Measurements from ENCODE around the gene SMIM44.
"Not testable (repeated sequence)": the region's sequence is repeated elsewhere in the genome, so short reads cannot be mapped to it uniquely, and the experiment has no call there.

The SMIM44 gene

DNA sequence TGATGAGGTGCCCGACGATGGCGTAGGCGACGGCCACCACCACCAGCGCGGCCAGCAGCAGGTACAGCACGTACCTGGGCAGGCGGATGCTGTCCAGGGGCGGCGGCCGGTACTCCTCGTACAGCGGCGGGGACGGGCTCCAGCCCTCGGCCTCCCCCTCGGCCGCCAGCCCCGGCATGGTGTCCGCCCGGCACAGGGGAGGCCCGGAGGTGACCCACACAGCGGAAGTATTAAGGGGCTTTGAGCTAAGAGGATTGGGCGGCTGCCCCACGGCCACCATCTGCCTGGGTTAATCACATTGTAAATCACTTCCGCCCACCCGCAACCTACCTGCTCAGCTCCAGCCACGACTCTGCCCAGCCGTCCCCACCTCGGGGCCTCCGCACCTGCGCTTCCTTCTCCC is at the start of gene SMIM44:
TSS of gene SMIM44 (minus strand) at position 216 of the 403 bp plus-strand sequence. CDS start at position 178, 38 bp downstream.
- no peak within 1 kb of the TSS for H3K4me3 ChIP-seq (ENCODE audit: low read length)

DNA sequence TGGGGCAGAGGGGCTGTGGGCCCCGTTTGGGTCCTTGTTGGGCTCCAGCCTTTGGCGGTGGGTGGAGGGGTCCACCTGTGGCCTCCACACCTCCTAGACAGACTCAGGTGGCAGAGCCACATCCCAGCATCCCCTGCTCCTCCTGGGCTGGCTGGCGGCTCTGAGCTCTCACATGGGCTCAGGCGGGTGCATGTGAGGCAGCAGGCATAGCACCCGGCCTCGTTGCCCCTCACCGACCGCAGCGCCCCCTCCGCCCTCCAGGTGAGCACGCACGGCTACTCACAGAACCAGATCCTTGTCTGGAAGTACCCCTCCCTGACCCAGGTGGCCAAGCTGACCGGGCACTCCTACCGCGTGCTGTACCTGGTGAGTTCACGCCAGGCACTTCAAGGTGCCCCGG is 49.8 kb upstream of the SMIM44 start:
- no peaks in the 10 kb centered on the region for H3K9me3 ChIP-seq (ENCODE audit: control insufficient read depth, low read depth, low read length)
- no peak overlapping the region for H3K4me3 ChIP-seq (ENCODE audit: low read length)
- H3K27me3 ChIP-seq (ENCODE audit: control insufficient read depth, insufficient read depth, low read length): no peaks in the 10 kb centered on the region
- no peak overlapping the region for H3K27ac ChIP-seq (ENCODE audit: low read length)
- no peak overlapping the region for H3K9ac ChIP-seq (ENCODE audit: low read length)
- H3K4me1 ChIP-seq (ENCODE audit: control insufficient read depth, low read depth, low read length): no peaks in the 10 kb centered on the region
- H3K36me3 ChIP-seq (ENCODE audit: control insufficient read depth, low read depth, low read length): peaks cover 38% of the 10 kb centered on the region

More for the DNA sequence above, at the start of gene SMIM44:
- Histone ChIP-seq H3K4me1 (ENCODE audit: control insufficient read depth, low read depth, low read length) (no peaks in the 10 kb centered on the region), H3K27me3 (ENCODE audit: control insufficient read depth, insufficient read depth, low read length) (no peaks in the 10 kb centered on the region), H3K27ac (ENCODE audit: low read length) (no peak within 1 kb of the TSS), H3K36me3 (ENCODE audit: control insufficient read depth, low read depth, low read length) (no peaks in the 10 kb centered on the region), H3K9ac (ENCODE audit: low read length) (no peak within 1 kb of the TSS), H3K9me3 (ENCODE audit: control insufficient read depth, low read depth, low read length) (no peaks in the 10 kb centered on the region)

DNA sequence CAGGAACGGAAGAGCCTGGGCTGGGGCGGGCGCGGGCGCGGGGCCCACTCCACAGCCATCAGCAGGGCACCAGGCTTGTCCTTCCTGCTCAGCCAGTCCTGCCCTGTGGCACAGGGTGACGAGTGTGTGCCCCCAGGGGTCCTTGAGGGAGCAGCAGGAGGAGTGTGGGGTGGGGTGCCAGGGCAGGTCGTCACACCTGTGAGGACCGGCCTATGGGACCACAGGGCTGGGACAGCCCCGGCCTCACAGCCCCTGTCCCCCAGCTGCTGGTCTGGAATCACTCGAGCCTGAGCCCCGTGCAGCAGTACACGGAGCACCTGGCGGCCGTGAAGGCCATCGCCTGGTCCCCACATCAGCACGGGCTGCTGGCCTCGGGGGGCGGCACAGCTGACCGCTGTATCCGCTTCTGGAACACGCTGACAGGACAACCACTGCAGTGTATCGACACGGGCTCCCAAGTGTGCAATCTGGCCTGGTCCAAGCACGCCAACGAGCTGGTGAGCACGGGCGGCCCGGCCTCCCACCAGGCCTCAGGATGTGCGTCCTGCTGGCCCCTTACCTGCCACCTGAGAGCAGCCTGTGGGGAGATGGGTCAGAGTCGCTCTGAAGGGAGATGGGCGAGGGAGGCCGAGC is 49.0 kb upstream of the SMIM44 start:
- no peak overlapping the region for H3K4me3 ChIP-seq (ENCODE audit: low read length)
- no peaks in the 10 kb centered on the region for H3K9me3 ChIP-seq (ENCODE audit: control insufficient read depth, low read depth, low read length)
- no peaks in the 10 kb centered on the region for H3K27me3 ChIP-seq (ENCODE audit: control insufficient read depth, insufficient read depth, low read length)
- peaks cover 41% of the 10 kb centered on the region for H3K36me3 ChIP-seq (ENCODE audit: control insufficient read depth, low read depth, low read length)
- H3K27ac ChIP-seq (ENCODE audit: low read length): no peak overlapping the region
- H3K9ac ChIP-seq (ENCODE audit: low read length): no peak overlapping the region
- H3K4me1 ChIP-seq (ENCODE audit: control insufficient read depth, low read depth, low read length): no peaks in the 10 kb centered on the region

DNA sequence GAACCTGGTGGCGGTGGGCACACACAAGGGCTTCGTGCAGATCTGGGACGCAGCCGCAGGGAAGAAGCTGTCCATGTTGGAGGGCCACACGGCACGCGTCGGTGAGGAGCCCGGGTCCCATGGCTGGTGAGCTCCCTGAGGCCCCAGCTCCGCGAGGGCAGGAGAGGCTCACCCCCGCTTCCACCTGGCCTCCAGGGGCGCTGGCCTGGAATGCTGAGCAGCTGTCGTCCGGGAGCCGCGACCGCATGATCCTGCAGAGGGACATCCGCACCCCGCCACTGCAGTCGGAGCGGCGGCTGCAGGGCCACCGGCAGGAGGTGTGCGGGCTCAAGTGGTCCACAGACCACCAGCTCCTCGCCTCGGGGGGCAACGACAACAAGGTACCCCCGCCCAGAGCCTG is 48.5 kb upstream of the SMIM44 start:
- Histone ChIP-seq H3K27ac (ENCODE audit: low read length) (no peak overlapping the region), H3K9me3 (ENCODE audit: control insufficient read depth, low read depth, low read length) (no peaks in the 10 kb centered on the region), H3K4me1 (ENCODE audit: control insufficient read depth, low read depth, low read length) (no peaks in the 10 kb centered on the region), H3K4me3 (ENCODE audit: low read length) (no peak overlapping the region), H3K27me3 (ENCODE audit: control insufficient read depth, insufficient read depth, low read length) (no peaks in the 10 kb centered on the region), H3K9ac (ENCODE audit: low read length) (no peak overlapping the region), H3K36me3 (ENCODE audit: control insufficient read depth, low read depth, low read length) (peaks cover 46% of the 10 kb centered on the region)

DNA sequence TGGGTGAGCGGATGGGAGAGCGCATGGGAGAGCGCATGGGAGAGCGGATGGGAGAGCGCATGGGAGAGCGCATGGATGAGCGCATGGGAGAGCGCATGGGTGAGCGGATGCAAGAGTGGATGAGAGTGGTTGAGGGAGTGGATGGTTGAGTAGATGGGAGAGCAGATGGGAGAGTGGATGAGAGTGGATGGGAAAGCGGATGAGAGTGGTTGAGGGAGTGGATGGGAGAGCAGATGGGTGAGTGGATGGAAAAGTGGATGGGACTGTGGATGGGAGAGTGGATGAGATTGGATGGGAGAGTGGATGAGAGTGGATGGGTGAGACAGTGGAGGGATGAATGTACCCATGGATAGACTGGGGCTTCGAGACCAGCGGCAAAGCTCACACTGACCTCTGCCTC is 47.1 kb upstream of the SMIM44 start:
- Histone ChIP-seq H3K27ac (ENCODE audit: low read length) (no peak overlapping the region), H3K27me3 (ENCODE audit: control insufficient read depth, insufficient read depth, low read length) (no peaks in the 10 kb centered on the region), H3K36me3 (ENCODE audit: control insufficient read depth, low read depth, low read length) (peaks cover 46% of the 10 kb centered on the region), H3K9ac (ENCODE audit: low read length) (no peak overlapping the region), H3K4me3 (ENCODE audit: low read length) (no peak overlapping the region), H3K9me3 (ENCODE audit: control insufficient read depth, low read depth, low read length) (no peaks in the 10 kb centered on the region), H3K4me1 (ENCODE audit: control insufficient read depth, low read depth, low read length) (no peaks in the 10 kb centered on the region)

DNA sequence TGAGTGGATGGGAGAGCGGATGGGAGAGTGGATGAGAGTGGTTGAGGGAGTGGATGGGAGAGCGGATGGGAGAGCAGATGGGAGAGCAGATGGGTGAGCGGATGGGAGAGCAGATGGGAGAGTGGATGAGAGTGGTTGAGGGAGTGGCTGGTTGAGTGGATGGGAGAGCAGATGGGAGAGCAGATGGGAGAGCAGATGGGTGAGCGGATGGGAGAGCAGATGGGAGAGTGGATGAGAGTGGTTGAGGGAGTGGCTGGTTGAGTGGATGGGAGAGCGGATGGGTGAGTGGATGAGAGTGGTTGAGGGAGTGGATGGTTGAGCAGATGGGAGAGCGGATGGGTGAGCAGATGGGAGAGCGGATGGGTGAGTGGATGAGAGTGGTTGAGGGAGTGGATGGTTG is 46.1 kb upstream of the SMIM44 start:
- not testable (repeated sequence) for H3K27me3 ChIP-seq (ENCODE audit: control insufficient read depth, insufficient read depth, low read length); H3K9ac ChIP-seq (ENCODE audit: low read length); H3K9me3 ChIP-seq (ENCODE audit: control insufficient read depth, low read depth, low read length); H3K4me1 ChIP-seq (ENCODE audit: control insufficient read depth, low read depth, low read length); H3K27ac ChIP-seq (ENCODE audit: low read length); H3K4me3 ChIP-seq (ENCODE audit: low read length)
- peaks cover 40% of the 10 kb centered on the region for H3K36me3 ChIP-seq (ENCODE audit: control insufficient read depth, low read depth, low read length)

DNA sequence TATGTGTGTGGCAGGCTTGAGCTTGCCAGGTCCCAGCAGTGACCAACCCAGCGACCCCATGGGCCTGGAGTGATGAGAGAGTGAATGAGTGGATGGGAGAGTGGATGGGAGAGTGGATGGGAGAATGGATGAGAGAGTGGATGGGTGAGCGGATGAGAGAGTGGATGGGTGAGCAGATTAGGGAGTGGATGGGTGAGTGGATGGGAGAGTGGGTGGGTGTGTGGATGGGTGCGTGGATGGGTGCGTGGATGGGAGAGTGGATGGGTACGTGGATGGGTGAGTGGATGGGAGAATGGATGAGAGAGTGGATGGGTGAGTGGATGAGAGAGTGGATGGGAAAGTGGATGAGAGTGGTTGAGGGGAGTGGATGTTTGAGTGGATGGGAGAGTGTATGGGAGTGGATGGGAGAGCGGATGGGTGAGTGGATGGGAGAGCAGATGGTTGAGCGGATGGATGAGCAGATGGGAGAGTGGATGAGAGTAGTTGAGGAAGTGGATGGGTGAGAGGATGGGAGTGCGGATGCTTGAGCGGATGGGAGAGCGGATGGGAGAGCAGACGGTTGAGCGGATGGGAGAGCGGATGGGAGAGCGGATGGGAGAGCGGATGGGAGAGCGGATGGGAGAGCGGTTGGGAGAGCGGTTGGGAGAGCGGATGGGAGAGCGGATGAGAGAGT is 45.4 kb upstream of the SMIM44 start:
- H3K4me1 ChIP-seq (ENCODE audit: control insufficient read depth, low read depth, low read length): no peaks in the 10 kb centered on the region
- no peak overlapping the region for H3K27ac ChIP-seq (ENCODE audit: low read length)
- H3K9ac ChIP-seq (ENCODE audit: low read length): no peak overlapping the region
- H3K27me3 ChIP-seq (ENCODE audit: control insufficient read depth, insufficient read depth, low read length): no peaks in the 10 kb centered on the region
- H3K9me3 ChIP-seq (ENCODE audit: control insufficient read depth, low read depth, low read length): no peaks in the 10 kb centered on the region
- no peak overlapping the region for H3K4me3 ChIP-seq (ENCODE audit: low read length)
- H3K36me3 ChIP-seq (ENCODE audit: control insufficient read depth, low read depth, low read length): peaks cover 37% of the 10 kb centered on the region

DNA sequence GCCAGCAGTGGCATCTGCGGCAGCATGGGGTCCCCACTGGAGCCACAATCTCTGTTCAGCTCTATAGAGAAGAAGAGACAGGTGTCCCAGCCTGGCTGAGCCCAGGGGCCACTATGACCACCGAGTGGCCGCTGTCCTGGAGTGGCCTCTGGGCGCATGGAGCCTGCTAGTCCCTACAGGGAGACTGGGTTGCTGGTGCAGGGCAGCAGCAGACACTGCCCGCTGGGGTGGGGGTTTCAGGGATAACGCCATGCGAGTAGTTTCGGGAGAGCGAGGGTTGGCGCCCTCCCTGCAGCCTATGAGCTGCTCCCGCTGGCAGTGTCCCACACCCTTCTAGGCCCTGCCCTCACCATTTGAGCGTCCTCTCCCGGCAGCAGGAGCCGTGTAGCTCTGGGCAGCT is 44.8 kb upstream of the SMIM44 start:
- Histone ChIP-seq H3K9me3 (ENCODE audit: control insufficient read depth, low read depth, low read length) (no peaks in the 10 kb centered on the region), H3K4me3 (ENCODE audit: low read length) (no peak overlapping the region), H3K4me1 (ENCODE audit: control insufficient read depth, low read depth, low read length) (no peaks in the 10 kb centered on the region), H3K27ac (ENCODE audit: low read length) (no peak overlapping the region), H3K27me3 (ENCODE audit: control insufficient read depth, insufficient read depth, low read length) (no peaks in the 10 kb centered on the region), H3K9ac (ENCODE audit: low read length) (no peak overlapping the region), H3K36me3 (ENCODE audit: control insufficient read depth, low read depth, low read length) (peaks cover 33% of the 10 kb centered on the region)

DNA sequence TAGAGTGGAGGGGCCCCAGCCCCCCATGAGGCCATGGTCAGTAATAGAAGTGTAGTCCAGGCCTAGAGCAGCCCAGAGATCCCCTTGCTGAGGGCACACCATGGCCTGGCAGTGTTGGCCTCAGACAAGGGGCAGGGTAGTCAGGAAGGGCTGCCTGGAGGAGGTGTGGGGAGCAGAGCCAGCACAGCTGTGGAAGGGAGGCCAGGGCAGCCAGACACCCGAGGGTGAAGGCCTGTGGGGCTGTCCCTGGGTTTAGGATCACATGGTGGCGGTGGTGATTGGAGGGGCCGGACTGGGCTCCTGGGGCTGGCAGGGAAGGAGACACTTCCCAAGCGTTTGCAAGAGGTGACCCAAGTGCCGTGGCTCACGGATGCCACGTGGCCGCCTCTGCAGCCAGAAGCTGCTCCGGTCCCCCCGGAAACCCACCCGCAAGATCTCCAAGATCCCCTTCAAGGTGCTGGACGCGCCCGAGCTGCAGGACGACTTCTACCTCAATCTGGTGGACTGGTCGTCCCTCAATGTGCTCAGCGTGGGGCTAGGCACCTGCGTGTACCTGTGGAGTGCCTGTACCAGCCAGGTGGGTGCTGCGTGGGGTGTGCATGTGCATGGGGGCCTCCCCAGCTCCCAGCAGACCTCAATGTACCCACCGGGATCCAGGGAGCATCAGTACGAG is 44.1 kb upstream of the SMIM44 start:
- Histone ChIP-seq H3K9ac (ENCODE audit: low read length) (no peak overlapping the region), H3K4me1 (ENCODE audit: control insufficient read depth, low read depth, low read length) (no peaks in the 10 kb centered on the region), H3K9me3 (ENCODE audit: control insufficient read depth, low read depth, low read length) (no peaks in the 10 kb centered on the region), H3K27me3 (ENCODE audit: control insufficient read depth, insufficient read depth, low read length) (no peaks in the 10 kb centered on the region), H3K4me3 (ENCODE audit: low read length) (no peak overlapping the region), H3K27ac (ENCODE audit: low read length) (no peak overlapping the region), H3K36me3 (ENCODE audit: control insufficient read depth, low read depth, low read length) (peaks cover 27% of the 10 kb centered on the region)

DNA sequence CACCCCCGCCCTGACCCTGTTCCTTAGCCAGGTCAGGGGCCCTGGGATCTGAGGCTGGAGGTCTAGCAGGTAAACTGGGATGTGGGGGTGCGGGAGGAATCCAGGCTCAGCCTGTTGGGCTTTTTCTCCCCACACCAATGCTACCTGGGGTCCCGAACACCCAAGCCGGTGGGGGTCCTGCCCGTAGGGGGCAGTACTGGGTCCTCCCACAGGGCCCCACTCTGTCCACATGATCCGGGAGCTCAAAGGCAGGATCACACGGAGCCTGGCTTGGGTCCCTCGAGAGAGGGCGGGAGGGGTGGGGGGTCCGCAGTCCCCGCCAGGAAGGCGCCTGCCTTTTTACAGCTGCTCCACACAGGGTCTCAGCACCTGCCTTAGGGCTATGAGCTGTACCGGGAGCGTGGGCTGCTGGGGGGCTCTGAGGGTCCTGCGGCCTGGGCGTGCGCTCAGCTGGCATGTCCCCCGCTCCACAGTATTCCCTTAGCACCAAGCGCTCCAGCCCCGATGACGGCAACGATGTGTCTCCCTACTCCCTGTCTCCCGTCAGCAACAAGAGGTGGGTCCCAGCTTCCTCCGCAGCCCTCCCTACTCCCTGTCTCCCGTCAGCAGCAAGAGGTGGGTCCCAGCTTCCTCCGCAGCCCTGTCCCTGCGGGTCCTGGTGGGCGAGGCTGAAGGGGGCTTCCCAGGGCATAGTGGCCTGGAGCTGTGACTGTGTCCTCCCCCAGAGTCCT is 43.4 kb upstream of the SMIM44 start:
- peaks cover 24% of the 10 kb centered on the region for H3K36me3 ChIP-seq (ENCODE audit: control insufficient read depth, low read depth, low read length)

DNA sequence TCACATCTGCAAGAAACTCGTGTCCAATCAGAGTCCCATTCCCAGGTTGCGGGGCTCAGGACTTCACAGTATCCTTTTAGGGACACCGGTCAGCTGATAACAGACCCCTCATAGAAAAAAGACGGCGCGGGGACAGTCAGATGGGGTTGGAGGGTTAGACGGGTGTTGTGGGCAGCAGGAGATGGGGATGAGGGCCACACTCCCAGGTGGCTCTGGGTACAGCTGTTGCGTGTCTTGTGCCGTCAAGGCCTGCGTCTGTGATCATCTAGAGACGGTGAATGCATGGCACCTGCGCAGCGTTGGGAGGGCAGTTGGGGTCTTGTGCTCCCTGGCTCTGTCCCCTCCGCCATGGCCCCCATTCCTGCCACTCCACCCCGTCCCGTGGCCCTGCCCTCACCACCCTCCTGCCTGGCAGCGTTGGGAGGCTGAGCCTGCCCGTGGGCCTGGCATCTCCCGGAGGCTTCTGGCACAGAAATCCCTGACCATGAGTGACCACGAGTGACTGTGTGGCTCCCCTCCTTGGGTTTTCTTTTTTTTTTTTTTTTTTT is 41.7 kb upstream of the SMIM44 start:
- no peaks in the 10 kb centered on the region for H3K9me3 ChIP-seq (ENCODE audit: control insufficient read depth, low read depth, low read length)
- no peaks in the 10 kb centered on the region for H3K27me3 ChIP-seq (ENCODE audit: control insufficient read depth, insufficient read depth, low read length)
- no peak overlapping the region for H3K27ac ChIP-seq (ENCODE audit: low read length)
- H3K36me3 ChIP-seq (ENCODE audit: control insufficient read depth, low read depth, low read length): peaks cover 16% of the 10 kb centered on the region
- H3K4me1 ChIP-seq (ENCODE audit: control insufficient read depth, low read depth, low read length): no peaks in the 10 kb centered on the region
- no peak overlapping the region for H3K9ac ChIP-seq (ENCODE audit: low read length)
- H3K4me3 ChIP-seq (ENCODE audit: low read length): no peak overlapping the region

More for the DNA sequence above, 43.4 kb upstream of the SMIM44 start:
- Histone ChIP-seq H3K27ac (ENCODE audit: low read length) (no peak overlapping the region), H3K9me3 (ENCODE audit: control insufficient read depth, low read depth, low read length) (no peaks in the 10 kb centered on the region), H3K9ac (ENCODE audit: low read length) (no peak overlapping the region), H3K4me3 (ENCODE audit: low read length) (no peak overlapping the region), H3K27me3 (ENCODE audit: control insufficient read depth, insufficient read depth, low read length) (no peaks in the 10 kb centered on the region), H3K4me1 (ENCODE audit: control insufficient read depth, low read depth, low read length) (no peaks in the 10 kb centered on the region)
